Fibroblast of gingiva (primary cell): ENCODE results near the gene GCHFR.

Experiments
- DNase-seq: peaks from one replicate; pipeline ENCODE4 v3.0.0-alpha.2; 2011; ENCODE audit warnings: low read depth

GCHFR gene

GRCh38 chr15:40754883-40755811 lies 8.7 kb upstream of the GCHFR start, which contains the start of gene RMDN3:
Gene RMDN3, minus strand, starts transcription at chr15:40755254. Its CDS starts 471 bp downstream, at chr15:40754783.
- peak; percentile 83 for DNase-seq

- no peak for DNase-seq
Observed at GRCh38 chr15:40755812-40756208, 8.1 kb upstream of the GCHFR start.

DNA sequence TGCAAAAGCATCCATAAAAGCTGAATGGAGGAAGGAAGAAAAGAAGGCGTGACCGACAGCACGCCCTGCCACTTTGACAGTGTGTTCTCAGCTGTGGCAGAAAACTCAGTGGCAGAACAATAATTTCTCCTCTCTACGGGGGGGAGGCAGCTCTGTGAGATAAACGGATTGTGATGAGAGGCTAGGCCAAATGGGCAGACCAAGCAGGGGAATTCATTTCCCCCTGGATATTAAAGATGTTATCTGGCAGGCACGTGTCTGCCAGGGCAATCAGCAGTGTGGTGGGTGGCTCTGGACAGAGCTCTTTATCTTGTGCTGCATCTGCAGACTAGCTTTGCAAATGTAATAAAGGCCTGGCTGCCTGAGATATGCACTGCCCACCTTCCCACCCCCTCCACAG lies 6.9 kb upstream of the GCHFR start:
- DNase-seq = no peak

DNA sequence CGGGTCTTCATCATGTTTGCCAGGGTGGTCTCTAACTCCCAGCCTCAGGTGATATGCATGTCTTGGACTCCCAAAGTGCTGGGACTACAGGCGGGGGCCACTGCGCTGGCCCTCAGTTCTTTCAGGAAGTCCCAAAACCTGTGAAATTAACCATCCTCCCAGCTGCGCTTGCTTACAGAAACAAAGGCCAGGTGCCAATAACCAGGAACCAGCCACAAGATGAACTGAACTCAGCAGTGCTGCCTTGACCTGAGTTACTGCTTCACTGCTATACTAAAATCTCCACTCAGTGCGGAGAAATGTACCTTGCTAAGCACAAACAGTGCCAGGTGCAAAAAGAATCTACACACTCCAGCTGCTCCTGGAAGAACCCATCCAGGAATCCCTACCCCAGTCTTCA lies 3.9 kb upstream of the GCHFR start:
- no peak for DNase-seq

- DNase-seq = peak; percentile 15
Observed at GRCh38 chr15:40762919-40763800, 708 bp upstream of the GCHFR start.

DNA sequence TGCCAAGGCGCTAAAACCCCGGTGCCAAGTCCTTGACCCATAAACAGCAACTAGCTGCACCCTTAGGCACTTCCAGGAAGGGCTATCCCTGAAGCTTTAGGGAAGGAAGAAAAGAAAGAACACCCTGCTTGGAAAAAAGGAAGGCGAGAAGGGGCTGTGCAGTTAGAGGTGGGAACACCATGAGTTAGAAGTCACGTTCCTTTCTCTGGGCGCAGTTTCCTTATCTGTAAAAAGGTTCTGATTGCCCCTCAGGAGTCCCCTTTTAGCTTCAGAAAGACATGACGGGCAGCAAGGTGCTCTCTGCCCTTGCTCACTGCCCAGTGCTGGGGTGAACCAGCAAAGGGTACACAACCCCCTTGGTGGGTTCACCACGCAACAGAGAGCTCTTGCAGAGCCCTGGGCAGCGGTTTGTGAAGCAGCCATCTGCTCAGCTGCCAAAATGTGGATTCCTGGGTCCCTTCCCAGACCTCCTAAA lies 798 bp downstream of the GCHFR start:
- DNase-seq = no peak

- DNase-seq = no peak
Observed at GRCh38 chr15:40766194-40766815, 2.4 kb downstream of the GCHFR start.

- DNase-seq = no peak
Observed at GRCh38 chr15:40766906-40767837, 3.3 kb downstream of the GCHFR start.

GRCh38 chr15:40767838-40768500 lies 4.1 kb downstream of the GCHFR start:
- no peak for DNase-seq

GRCh38 chr15:40768521-40769273 lies 4.8 kb downstream of the GCHFR start:
- DNase-seq = no peak

GRCh38 chr15:40769274-40770146 lies 5.6 kb downstream of the GCHFR start, which contains the start of gene C15orf62:
Gene C15orf62, plus strand, starts transcription at chr15:40769980. Its CDS starts 516 bp downstream, at chr15:40770496.
- DNase-seq = no peak

- DNase-seq = no peak
Observed at GRCh38 chr15:40770147-40770721, 6.4 kb downstream of the GCHFR start.

DNA sequence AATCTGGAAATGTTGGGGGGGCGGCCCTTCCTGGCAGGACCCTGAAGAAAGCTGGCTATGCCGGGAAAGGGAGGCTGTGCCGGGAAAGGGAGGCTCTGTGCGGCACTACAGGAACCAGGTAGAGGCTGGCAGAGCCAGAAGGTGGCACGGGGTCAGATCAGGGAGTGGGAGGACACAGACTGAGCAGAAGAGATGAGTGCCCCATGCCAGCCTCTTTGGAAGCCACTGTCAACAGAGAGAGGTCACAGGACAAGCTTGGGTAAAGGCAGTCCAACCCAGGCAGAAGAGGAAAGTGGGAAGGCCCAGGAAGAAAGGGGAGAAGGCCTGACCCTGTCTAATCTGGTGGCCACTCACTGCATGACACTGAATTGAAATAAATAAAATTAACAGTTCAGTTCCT lies 7.4 kb downstream of the GCHFR start:
- no peak for DNase-seq

DNA sequence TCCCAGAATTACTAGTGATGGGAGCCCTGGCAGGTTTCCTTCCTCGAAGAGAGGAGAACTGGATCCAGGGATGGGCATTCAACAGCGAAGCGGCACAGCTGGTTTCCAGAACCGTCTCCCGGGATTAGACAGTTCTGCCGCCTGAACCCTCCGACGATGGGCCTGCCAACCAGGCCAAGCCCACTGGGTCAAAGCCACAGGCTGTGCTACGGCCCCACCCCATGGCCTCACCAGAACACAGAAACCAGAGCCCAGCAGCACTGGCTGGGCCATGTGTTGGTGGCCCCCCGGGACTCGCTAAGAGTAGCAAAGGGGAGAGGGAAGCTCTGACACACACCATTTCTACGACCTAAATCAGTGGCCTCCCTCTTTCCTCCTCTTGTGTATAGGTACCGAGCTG lies 8.1 kb downstream of the GCHFR start:
- DNase-seq = no peak

DNA sequence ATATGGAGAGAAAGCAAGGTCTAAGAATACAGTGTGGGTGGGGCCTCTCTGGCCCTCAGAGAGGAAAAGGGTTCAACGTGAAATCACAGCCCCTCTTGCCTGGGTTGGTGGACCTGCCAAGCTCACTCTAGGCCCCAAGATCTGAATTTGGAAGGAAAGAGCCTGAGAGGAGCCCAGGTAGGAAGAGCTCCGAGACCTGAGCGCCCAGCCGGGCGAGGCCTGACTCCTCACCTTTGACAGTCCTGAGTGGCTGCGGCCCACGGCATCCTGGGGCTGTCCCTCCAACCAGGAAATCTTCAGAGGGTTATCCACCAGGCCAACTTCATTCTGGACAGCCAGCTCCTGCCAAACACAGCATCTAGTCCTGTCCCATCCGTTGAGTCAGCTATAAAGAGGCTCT lies 9.6 kb downstream of the GCHFR start:
- DNase-seq = no peak

DNA sequence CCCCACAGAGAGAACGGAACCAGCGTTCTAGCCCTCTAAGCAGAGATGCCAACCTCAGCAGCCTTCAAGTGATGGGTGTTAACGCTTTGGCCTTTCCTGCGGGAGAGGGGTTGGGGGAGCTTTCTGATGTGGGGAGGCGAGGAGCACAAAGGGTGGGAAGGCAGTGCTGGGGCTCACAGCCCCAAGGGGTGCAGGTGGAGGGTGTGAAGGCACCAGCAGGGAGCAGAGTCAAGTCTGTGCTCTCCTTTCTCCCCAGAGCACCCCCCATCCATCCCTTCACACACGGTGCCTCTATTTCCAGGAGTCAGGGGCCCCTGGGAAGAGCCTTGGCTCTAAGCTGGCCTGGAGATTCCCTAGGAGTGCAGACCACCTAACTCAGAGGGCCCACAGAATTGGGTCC lies 10.0 kb downstream of the GCHFR start:
- DNase-seq = no peak

GRCh38 chr15:40775007-40775406 lies 11.1 kb downstream of the GCHFR start:
- no peak for DNase-seq
